GM19328 (cell line): ENCODE results near the gene MARS1.
A peak's percentile ranks its signal among the peaks of the same experiment; 100 is the strongest.
"Not testable (repeated sequence)": the region's sequence is repeated elsewhere in the genome, so short reads cannot be mapped to it uniquely, and the experiment has no call there.

Experiments
- ATAC-seq: cut with Tn5 transposase; IDR thresholded peaks from one replicate; pipeline ENCODE4 v1.9.1; 2021; ENCODE audit warnings: mild to moderate bottlenecking, moderate library complexity; ENCODE audit not compliant: unreplicated experiment

Gene MARS1

GRCh38 chr12:57487597-57488401 is at the start of gene MARS1:
MARS1 (plus strand) TSS chr12:57488068; CDS start chr12:57488091, 23 bp downstream.
- peak; percentile 98 for ATAC-seq

- no peak for ATAC-seq
Observed at GRCh38 chr12:57438400-57438799, 49.5 kb upstream of the MARS1 start.

GRCh38 chr12:57439762-57440266 is 48.1 kb upstream of the MARS1 start:
- ATAC-seq, result no peak

- ATAC-seq, result not testable (repeated sequence)
Observed at GRCh38 chr12:57441393-57441792, 46.5 kb upstream of the MARS1 start.

GRCh38 chr12:57441846-57442427 is 45.9 kb upstream of the MARS1 start:
- ATAC-seq, result no peak

DNA sequence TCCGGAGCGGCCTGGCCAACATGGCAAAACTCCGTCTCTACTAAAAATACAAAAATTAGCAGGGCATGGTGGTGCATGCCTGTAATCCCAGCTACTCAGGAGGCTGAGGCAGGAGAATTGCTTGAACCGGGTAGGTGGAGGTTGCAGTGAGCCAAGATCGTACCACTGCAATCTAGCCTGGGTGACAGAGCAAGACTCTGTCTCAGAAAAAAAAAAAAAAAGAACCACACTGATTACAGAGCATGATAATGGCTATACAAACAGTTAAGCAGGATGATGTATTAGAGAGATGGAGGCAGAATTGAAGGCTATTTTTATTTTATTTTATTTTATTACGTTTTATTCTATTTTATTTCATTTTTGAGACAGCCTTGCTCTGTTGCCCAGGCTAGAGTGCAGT is 43.5 kb upstream of the MARS1 start:
- not testable (repeated sequence) for ATAC-seq

- no peak for ATAC-seq
Observed at GRCh38 chr12:57444744-57445143, 43.1 kb upstream of the MARS1 start.

DNA sequence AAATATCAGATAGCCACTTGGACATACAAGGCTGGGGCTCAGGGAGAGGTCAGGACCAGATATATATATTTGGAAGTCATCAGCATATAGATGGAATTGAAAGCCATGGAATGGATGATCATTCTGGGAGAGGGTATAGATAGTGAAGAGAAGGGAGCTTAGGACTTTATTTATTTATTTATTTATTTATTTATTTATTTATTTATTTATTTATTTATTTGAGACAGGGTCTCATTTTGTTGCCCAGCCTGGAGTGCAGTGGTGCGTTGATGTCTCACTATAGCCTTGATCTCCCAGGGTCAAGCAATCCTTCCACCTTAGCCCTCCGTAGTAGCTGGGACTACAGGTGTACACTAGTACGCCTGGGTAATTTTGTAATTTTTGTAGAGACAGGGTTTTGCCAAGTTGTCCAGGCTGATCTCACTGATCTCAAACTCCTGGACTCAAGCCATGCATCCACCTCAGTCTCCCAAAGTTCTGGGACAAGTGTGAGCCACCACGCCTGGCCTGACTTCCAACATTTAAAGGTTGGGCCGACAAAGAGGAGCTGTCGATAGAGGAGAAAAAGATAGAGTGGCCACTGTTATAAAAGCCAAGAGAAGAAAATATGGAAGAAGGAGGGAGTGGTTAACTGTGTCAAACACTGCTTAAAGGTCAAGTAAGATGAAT is 41.4 kb upstream of the MARS1 start:
- no peak for ATAC-seq

DNA sequence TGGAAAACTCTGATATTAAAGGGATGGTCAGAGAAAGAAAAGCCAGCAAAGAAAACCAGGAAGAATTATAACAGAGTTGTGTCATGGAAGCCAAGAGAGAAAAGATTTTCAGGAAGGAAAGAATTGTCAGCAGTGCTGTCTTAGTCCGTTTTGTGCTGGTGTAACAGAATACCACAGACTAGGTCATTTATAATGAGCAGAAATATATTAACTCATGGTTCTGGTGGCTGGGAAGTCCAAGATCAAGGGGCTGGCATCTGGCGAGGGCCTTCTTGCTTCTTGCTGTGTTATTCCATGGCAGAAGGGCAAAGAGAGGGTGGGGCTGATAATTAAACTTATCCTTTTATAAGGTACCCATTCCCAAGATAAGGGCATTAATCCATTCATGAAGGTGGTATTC is 39.2 kb upstream of the MARS1 start:
- ATAC-seq, result no peak

- no peak for ATAC-seq
Observed at GRCh38 chr12:57449375-57449774, 38.5 kb upstream of the MARS1 start.

GRCh38 chr12:57450057-57450456 is 37.8 kb upstream of the MARS1 start:
- no peak for ATAC-seq

DNA sequence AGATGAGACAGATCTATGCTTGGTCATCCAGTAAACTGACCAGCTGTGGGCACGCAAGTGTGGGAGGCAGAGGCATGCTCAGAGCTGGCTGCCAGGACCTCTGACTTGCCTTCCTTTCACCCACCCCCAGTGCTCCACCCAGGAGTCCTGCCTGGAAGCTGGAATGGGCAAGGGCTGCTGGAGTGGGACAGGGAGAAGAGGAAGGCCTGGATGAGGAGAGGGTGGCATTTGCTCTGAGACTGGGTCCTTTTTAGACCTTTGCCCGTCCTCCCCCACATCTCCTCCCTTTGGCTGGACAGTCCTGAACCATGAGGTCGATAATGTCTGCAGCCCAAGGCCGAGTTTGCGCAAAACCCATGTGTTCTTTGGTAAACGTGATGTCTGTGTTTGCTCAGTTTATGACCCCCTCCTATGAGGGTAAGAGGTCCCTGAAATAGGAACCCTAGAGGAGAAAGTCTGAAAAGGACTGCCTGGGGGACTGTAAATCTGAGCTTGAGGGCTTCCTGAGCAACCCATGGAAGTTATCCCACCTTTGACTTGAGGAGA is 36.6 kb upstream of the MARS1 start:
- ATAC-seq, result no peak

DNA sequence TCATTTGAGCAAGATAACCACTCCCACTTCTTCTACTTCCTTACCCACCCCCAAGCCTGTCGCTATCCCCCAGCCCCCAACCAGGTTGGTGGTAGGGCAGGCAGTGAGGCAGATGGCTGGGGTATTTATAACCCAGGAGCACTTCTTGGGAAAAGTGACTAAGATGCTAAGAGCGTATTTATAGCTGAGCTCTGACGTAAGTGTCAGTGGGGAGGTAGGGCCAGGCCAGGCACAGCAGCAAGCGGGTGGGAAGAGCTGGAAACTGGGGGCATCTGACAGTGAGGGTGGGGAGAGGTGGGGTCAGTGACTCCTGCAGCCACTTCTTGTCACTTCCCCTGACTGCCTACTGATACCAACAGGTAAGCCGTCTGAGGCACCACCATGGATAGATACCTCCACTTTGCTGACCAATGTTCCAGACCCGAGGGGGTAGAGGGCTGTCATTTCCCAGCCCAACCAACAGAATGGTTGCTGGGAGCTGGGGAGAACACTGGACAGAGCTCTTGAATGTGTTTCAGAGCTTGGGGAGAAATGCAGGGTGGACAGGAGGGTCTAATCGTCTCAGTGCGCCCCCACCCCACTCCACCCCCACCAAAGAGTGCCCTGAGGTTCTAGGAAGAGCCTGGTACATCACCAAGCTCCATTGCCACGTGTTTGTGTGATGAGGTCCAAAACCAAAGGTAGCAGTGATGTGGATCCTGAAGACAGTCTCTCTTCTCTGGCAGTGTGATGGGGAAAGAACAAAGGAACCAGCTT is 35.5 kb upstream of the MARS1 start:
- ATAC-seq, result no peak

DNA sequence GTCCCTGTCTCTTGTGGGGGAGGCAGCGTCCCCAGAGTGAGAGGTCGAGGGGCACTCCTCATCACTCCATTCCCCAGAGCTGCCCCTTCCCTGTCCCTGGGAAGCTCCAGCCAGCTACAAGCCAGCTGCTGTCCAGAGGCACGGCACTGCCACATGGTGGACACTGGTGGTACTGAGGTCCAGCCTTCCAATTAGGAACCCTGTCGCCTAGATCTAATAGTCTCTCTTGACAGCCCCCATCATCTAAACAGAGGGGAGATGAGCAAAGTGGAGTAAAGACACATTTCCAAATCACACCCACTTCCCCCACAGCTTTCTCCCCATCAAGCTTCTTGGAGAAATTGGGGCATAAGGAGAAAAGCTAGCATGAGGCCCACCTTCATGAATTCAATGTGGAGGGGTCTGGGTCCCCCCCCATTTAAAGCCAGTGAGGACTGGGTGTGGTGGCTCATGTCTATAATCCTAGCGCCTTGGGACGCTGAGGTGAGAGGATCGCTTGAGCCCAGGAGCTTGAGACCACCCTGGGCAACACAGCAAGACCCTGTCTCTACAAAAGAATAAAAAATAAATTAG is 34.8 kb upstream of the MARS1 start:
- no peak for ATAC-seq

- no peak for ATAC-seq
Observed at GRCh38 chr12:57454213-57454565, 33.7 kb upstream of the MARS1 start.

GRCh38 chr12:57454566-57455373 is 33.1 kb upstream of the MARS1 start, which contains the start of gene INHBE:
INHBE (plus strand) TSS chr12:57455307; CDS start chr12:57455537, 230 bp downstream.
- ATAC-seq, result no peak

DNA sequence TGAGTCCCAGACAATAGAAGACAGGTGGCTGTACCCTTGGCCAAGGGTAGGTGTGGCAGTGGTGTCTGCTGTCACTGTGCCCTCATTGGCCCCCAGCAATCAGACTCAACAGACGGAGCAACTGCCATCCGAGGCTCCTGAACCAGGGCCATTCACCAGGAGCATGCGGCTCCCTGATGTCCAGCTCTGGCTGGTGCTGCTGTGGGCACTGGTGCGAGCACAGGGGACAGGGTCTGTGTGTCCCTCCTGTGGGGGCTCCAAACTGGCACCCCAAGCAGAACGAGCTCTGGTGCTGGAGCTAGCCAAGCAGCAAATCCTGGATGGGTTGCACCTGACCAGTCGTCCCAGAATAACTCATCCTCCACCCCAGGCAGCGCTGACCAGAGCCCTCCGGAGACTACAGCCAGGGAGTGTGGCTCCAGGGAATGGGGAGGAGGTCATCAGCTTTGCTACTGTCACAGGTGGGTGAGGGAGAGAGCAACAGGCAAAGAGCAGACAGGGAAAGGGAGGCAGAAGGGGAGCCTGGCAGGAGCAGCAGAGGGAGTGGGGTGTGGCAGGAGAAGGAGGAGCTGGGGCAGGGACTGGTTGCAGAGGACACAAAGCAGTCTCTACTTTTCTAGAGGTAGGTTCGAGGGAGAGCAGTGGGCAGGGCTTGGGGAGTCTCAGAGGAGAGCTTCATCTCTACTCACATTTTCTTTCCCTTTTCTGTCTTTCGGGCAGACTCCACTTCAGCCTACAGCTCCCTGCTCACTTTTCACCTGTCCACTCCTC is 32.3 kb upstream of the MARS1 start:
- ATAC-seq, result no peak

DNA sequence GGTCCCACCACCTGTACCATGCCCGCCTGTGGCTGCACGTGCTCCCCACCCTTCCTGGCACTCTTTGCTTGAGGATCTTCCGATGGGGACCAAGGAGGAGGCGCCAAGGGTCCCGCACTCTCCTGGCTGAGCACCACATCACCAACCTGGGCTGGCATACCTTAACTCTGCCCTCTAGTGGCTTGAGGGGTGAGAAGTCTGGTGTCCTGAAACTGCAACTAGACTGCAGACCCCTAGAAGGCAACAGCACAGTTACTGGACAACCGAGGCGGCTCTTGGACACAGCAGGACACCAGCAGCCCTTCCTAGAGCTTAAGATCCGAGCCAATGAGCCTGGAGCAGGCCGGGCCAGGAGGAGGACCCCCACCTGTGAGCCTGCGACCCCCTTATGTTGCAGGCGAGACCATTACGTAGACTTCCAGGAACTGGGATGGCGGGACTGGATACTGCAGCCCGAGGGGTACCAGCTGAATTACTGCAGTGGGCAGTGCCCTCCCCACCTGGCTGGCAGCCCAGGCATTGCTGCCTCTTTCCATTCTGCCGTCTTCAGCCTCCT is 31.6 kb upstream of the MARS1 start:
- ATAC-seq, result no peak
